Chondrocyte (in vitro differentiated cells): ENCODE results near the gene TMPRSS6. TPM values are rescaled to one million over a fixed set of nuclear protein-coding genes. Genes with fewer than 3 reads are reported as not detected.

Experiments used
- DNase-seq: peaks from one replicate; pipeline ENCODE4 v3.0.0; 2021; ENCODE audit warnings: mixed read lengths, low spot score
- H3K27ac Mint-ChIP-seq: one replicate; pipeline ENCODE4 v1.8.0; 2021; ENCODE audit warnings: mild to moderate bottlenecking, moderate library complexity, mixed read lengths; ENCODE audit not compliant: unreplicated experiment
- H3K27me3 Mint-ChIP-seq: 2 replicates; pipeline ENCODE4 v1.8.0; 2021; ENCODE audit warnings: low read depth, mixed read lengths
- H3K36me3 Mint-ChIP-seq: 2 replicates; pipeline ENCODE4 v1.8.0; 2021; ENCODE audit warnings: low read depth, mixed read lengths
- H3K4me1 Mint-ChIP-seq: 2 replicates; pipeline ENCODE4 v1.8.0; 2021; ENCODE audit warnings: low read depth, mild to moderate bottlenecking, mixed read lengths
- H3K4me3 Mint-ChIP-seq: one replicate; pipeline ENCODE4 v1.8.0; 2021; ENCODE audit warnings: mild to moderate bottlenecking, moderate library complexity, mixed read lengths; ENCODE audit not compliant: unreplicated experiment
- H3K9me3 Mint-ChIP-seq: 2 replicates; pipeline ENCODE4 v1.8.0; 2021; ENCODE audit warnings: low read depth, mixed read lengths
- total RNA-seq: library from RNA; stranded (reverse); gene quantifications from 3 replicates; pipeline ENCODE4 v1.2.1, GENCODE V29; 2021
- TF ChIP-seq, protein P1 (sequence below): fragments of 200-600 bp; sonication (generic); IDR thresholded peaks from 2 replicates; pipeline ENCODE4 v1.5.0; 2021; ENCODE audit warnings: antibody characterized with exemption, mild to moderate bottlenecking, moderate library complexity

The TMPRSS6 gene
- total RNA-seq, 1 donor from 2014 or later, result not detected

DNA sequence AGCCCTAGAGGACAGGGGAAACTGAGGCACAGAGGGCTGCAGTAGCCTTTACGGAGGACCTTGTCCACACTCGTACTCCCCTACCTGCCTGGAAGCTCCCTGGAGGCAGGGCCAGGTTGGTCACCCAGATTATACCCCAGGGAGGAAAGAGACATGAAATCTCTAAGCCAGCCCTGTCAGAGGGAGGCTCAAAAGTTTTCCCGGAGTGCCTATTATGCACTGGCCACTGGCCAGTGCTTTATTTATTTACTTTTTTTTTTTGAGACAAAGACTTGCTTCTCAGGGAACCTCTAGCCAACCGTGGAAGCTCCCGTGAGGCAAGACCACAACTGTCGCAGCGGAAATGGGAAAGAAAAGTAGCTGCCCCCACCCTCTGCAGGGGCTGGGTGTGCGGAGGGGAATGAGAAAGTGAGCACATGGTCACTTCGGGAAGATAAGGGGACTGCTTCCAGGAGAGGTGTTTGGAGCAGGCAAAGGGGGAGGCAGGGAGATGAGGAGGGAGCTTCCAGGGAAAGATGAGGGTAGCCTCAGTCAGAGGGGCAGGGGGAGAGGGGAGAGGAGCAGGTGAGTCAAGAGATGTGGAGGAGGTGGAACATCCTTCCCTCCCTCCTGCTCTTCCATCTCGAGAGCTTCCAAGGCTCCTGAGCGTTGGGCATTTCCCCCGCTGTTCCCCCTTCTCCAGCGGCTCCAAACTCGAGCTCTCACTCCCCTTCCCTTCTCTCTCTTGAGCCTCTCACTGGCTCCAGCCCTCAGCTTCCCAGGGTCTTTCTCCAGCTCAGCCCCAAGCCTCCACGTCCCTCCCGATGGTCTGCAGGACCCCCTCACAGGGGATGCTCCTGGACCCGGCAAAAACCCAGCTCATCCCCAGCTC lies 35.9 kb upstream of the TMPRSS6 start:
- Mint-ChIP-seq H3K27me3 (peaks cover 24% of the 10 kb centered on the region), H3K9me3 (no peaks in the 10 kb centered on the region), H3K4me3 (no peak overlapping the region), H3K27ac (no peak overlapping the region), H3K36me3 (no peaks in the 10 kb centered on the region), H3K4me1 (no peaks in the 10 kb centered on the region)
- TF ChIP-seq, protein P1, sequence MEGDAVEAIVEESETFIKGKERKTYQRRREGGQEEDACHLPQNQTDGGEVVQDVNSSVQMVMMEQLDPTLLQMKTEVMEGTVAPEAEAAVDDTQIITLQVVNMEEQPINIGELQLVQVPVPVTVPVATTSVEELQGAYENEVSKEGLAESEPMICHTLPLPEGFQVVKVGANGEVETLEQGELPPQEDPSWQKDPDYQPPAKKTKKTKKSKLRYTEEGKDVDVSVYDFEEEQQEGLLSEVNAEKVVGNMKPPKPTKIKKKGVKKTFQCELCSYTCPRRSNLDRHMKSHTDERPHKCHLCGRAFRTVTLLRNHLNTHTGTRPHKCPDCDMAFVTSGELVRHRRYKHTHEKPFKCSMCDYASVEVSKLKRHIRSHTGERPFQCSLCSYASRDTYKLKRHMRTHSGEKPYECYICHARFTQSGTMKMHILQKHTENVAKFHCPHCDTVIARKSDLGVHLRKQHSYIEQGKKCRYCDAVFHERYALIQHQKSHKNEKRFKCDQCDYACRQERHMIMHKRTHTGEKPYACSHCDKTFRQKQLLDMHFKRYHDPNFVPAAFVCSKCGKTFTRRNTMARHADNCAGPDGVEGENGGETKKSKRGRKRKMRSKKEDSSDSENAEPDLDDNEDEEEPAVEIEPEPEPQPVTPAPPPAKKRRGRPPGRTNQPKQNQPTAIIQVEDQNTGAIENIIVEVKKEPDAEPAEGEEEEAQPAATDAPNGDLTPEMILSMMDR, result no peak
- DNase-seq, result peak; percentile 53

DNA sequence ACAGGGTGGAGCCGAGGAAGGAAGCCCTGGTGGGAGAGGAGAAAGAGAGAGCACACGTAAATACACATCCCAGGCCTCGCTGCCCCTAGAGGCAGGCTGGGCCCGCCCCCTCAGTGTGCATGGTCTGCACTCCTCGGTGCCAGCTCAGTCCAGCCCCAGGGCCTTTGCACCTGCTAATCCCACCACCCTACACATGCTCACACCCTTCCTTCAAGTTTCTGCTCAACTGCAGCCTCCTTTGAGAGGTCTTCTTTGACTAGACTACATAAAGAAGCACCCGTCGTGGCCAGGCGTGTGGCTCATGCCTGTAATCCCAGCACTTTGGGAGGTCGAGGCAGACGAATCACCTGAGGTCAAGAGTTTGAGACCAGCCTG lies 34.7 kb upstream of the TMPRSS6 start:
- H3K9me3 Mint-ChIP-seq, result no peaks in the 10 kb centered on the region
- no peak overlapping the region for H3K27ac Mint-ChIP-seq
- peaks cover 24% of the 10 kb centered on the region for H3K27me3 Mint-ChIP-seq
- H3K4me1 Mint-ChIP-seq, result no peaks in the 10 kb centered on the region
- no peak overlapping the region for H3K4me3 Mint-ChIP-seq
- TF ChIP-seq, protein P1, result no peak
- no peak for DNase-seq
- H3K36me3 Mint-ChIP-seq, result no peaks in the 10 kb centered on the region

DNA sequence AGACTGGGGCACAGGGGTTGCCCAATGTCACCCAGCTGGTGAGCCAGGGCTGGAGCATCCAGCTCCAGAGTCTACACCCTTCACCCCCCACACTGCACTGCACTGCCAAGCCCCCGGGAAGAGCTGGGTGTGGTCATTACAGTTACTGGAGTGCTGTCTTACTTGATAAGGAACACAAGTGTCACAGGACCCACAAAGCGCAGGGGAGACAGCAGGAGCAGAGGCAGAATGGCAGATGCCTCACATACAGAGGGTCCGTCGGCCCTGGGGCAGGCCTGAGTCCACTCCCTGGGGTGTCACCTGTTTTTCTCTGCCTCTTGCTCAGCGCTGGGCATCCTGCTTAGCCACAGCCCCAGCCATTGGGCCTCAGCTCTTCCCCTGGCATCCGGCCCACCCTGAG lies 32.5 kb upstream of the TMPRSS6 start:
- no peak for DNase-seq
- peaks cover 27% of the 10 kb centered on the region for H3K27me3 Mint-ChIP-seq
- H3K4me1 Mint-ChIP-seq, result no peaks in the 10 kb centered on the region
- no peak overlapping the region for H3K4me3 Mint-ChIP-seq
- TF ChIP-seq, protein P1, result no peak
- H3K9me3 Mint-ChIP-seq, result no peaks in the 10 kb centered on the region
- H3K36me3 Mint-ChIP-seq, result no peaks in the 10 kb centered on the region
- H3K27ac Mint-ChIP-seq, result no peak overlapping the region

DNA sequence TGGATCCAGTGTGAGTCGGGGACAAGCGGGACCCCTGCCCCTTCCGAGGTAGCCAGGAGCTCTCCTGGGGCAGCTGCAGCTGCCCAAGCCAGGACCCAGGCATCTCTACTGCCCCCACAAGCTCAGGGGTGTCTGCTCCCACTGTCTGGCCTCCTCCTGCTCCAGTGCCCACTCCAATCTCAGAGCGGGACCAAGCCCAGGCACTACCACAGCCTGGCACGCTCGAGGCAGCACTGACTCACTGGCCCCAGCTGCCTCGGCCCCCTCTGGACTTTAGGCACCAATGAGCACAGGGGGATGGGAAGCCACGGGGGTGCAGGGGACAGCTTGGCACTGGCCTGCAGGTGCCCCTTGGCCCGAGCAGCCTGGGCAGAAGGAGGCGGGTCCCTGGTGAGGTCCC lies 32.0 kb upstream of the TMPRSS6 start:
- no peaks in the 10 kb centered on the region for H3K9me3 Mint-ChIP-seq
- H3K4me3 Mint-ChIP-seq, result no peak overlapping the region
- TF ChIP-seq, protein P1, result no peak
- no peaks in the 10 kb centered on the region for H3K36me3 Mint-ChIP-seq
- no peaks in the 10 kb centered on the region for H3K4me1 Mint-ChIP-seq
- peaks cover 29% of the 10 kb centered on the region for H3K27me3 Mint-ChIP-seq
- no peak for DNase-seq
- no peak overlapping the region for H3K27ac Mint-ChIP-seq

DNA sequence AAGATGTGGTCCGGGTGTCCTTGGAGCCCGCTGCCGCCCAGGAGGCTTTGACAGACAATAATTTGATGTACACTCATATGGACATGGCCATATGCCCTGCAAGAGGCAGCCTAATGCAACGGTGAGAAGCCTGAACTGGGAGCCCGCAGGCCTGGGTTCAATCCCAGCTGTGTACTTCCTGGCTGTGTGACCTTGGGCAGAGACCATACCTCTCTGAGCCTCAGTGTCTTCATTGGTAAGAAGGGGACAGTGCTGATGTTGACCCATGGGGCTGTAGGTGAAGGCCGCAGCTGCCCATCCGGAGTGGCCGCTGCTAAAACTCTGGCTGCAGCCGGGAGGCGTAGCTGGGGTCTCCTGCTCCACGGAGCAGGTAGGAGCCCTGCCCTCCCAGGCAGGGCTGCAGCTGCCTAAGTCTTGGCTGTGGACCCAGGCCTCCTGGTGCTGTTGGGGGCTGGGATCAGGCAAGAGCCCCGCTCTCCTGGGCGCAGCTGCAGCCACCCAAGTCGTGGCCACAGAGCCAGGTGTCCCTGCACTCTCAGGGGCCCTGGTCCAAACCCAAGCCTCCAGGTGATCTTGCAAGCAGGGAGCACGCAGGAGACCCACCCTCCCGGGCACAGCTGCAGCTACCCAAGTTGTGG lies 31.3 kb upstream of the TMPRSS6 start:
- H3K36me3 Mint-ChIP-seq, result no peaks in the 10 kb centered on the region
- H3K4me1 Mint-ChIP-seq, result no peaks in the 10 kb centered on the region
- H3K27ac Mint-ChIP-seq, result no peak overlapping the region
- TF ChIP-seq, protein P1, result no peak
- H3K27me3 Mint-ChIP-seq, result peaks cover 24% of the 10 kb centered on the region
- H3K4me3 Mint-ChIP-seq, result no peak overlapping the region
- no peaks in the 10 kb centered on the region for H3K9me3 Mint-ChIP-seq
- no peak for DNase-seq
